Fibroblast of lung (primary cell): ENCODE measurements around the gene XPNPEP2.

Source experiments
- EZH2 ChIP-seq: IDR thresholded peaks from 2 replicates; pipeline ENCODE4 v1.5.1; 2012; ENCODE audit warnings: low read length, control low read depth, mild to moderate bottlenecking; ENCODE audit errors: missing control alignments
- TF ChIP-seq, protein P1 (sequence below), 2 donors: IDR thresholded peaks in 1 of 2; conservative IDR thresholded peaks in 1 of 2; 1 replicate in 1 of 2; 2 replicates in 1 of 2; pipeline ENCODE4 v1.5.1; 2011 to 2012; ENCODE audit warnings: low read length in 2 of 2, control low read depth in 1 of 2, inconsistent platforms in 1 of 2, low read depth in 1 of 2, mild to moderate bottlenecking in 1 of 2

GRCh38 chrX:129761596-129761995 lies 22.8 kb downstream of the XPNPEP2 start:
- TF ChIP-seq, protein P1, sequence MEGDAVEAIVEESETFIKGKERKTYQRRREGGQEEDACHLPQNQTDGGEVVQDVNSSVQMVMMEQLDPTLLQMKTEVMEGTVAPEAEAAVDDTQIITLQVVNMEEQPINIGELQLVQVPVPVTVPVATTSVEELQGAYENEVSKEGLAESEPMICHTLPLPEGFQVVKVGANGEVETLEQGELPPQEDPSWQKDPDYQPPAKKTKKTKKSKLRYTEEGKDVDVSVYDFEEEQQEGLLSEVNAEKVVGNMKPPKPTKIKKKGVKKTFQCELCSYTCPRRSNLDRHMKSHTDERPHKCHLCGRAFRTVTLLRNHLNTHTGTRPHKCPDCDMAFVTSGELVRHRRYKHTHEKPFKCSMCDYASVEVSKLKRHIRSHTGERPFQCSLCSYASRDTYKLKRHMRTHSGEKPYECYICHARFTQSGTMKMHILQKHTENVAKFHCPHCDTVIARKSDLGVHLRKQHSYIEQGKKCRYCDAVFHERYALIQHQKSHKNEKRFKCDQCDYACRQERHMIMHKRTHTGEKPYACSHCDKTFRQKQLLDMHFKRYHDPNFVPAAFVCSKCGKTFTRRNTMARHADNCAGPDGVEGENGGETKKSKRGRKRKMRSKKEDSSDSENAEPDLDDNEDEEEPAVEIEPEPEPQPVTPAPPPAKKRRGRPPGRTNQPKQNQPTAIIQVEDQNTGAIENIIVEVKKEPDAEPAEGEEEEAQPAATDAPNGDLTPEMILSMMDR (conservative IDR thresholded peaks at IDR 0.05 in 1 of 2, IDR thresholded peaks at IDR 0.05 in 1 of 2; ENCODE audit: low read depth in 1 of 2, low read length in 2 of 2), result no peak
- TF ChIP-seq EZH2, result no peak
